Measurements from ENCODE around the gene PHKG1.
"Not testable (repeated sequence)": the region's sequence is repeated elsewhere in the genome, so short reads cannot be mapped to it uniquely, and the experiment has no call there.

PHKG1 gene

GRCh38 chr7:56083150-56083785 is 9.5 kb downstream of the PHKG1 start:
- DNase-seq (ENCODE audit: low read depth in 1 of 2, low spot score in 1 of 2), result no peak

- no peak for DNase-seq (ENCODE audit: low read depth in 1 of 2, low spot score in 1 of 2)
These were observed 11.0 kb downstream of the PHKG1 start for GRCh38 chr7:56081626-56082340.

GRCh38 chr7:56080726-56081435 is 11.9 kb downstream of the PHKG1 start:
- DNase-seq (ENCODE audit: low read depth in 1 of 2, low spot score in 1 of 2), result not testable (repeated sequence)

- DNase-seq (ENCODE audit: low read depth in 1 of 2, low spot score in 1 of 2), result no peak
These were observed 13.1 kb downstream of the PHKG1 start for GRCh38 chr7:56079450-56080185.

GRCh38 chr7:56078196-56078595 is 14.6 kb downstream of the PHKG1 start:
- DNase-seq (ENCODE audit: low read depth in 1 of 2, low spot score in 1 of 2), result no peak

GRCh38 chr7:56077681-56078080 is 15.1 kb downstream of the PHKG1 start:
- DNase-seq (ENCODE audit: low read depth in 1 of 2, low spot score in 1 of 2), result no peak

- peak; percentile 34 to 35 for DNase-seq (ENCODE audit: low read depth in 1 of 2, low spot score in 1 of 2)
These were observed 18.4 kb downstream of the PHKG1 start for GRCh38 chr7:56074371-56074791.

GRCh38 chr7:56066376-56066775 is 26.4 kb downstream of the PHKG1 start:
- not testable (repeated sequence) for DNase-seq (ENCODE audit: low read depth in 1 of 2, low spot score in 1 of 2)

- DNase-seq (ENCODE audit: low read depth in 1 of 2, low spot score in 1 of 2), result peak; percentile 83 to 89
These were observed 28.7 kb downstream of the PHKG1 start, which contains the start of gene SUMF2 for GRCh38 chr7:56063882-56064625. TSS of gene SUMF2 (plus strand) at chr7:56064286. CDS start at chr7:56064312, 26 bp downstream.

- DNase-seq (ENCODE audit: low read depth in 1 of 2, low spot score in 1 of 2), result no peak
These were observed 29.3 kb downstream of the PHKG1 start for GRCh38 chr7:56063500-56063881.

- no peak for DNase-seq (ENCODE audit: low read depth in 1 of 2, low spot score in 1 of 2)
These were observed 30.4 kb downstream of the PHKG1 start for GRCh38 chr7:56062382-56062781.

- no peak for DNase-seq (ENCODE audit: low read depth in 1 of 2, low spot score in 1 of 2)
These were observed 38.8 kb downstream of the PHKG1 start for GRCh38 chr7:56053993-56054392.

GRCh38 chr7:56053379-56053778 is 39.4 kb downstream of the PHKG1 start:
- DNase-seq (ENCODE audit: low read depth in 1 of 2, low spot score in 1 of 2), result no peak

- DNase-seq (ENCODE audit: low read depth in 1 of 2, low spot score in 1 of 2), result peak; percentile 76 to 87
These were observed 41.2 kb downstream of the PHKG1 start, which contains the start of the genes CCT6A and PSPH for GRCh38 chr7:56051339-56052191. TSS of gene CCT6A (plus strand) at chr7:56051765. CDS start at chr7:56051849, 84 bp downstream. TSS of gene PSPH (minus strand) at chr7:56051444. CDS start at chr7:56021212, 30,232 bp downstream.

GRCh38 chr7:56051053-56051338 is 41.8 kb downstream of the PHKG1 start:
- DNase-seq (ENCODE audit: low read depth in 1 of 2, low spot score in 1 of 2), result no peak

- not testable (repeated sequence) for DNase-seq (ENCODE audit: low read depth in 1 of 2, low spot score in 1 of 2)
These were observed 44.0 kb downstream of the PHKG1 start for GRCh38 chr7:56048763-56049162.

GRCh38 chr7:56048245-56048644 is 44.5 kb downstream of the PHKG1 start:
- DNase-seq (ENCODE audit: low read depth in 1 of 2, low spot score in 1 of 2), result no peak

- DNase-seq (ENCODE audit: low read depth in 1 of 2, low spot score in 1 of 2), result not testable (repeated sequence)
These were observed 45.2 kb downstream of the PHKG1 start for GRCh38 chr7:56047446-56048116.
